CD4-positive, alpha-beta T cell treated with Interleukin-15 for 4 hours (primary cell): ENCODE results near the gene C2orf68.
"Not testable (repeated sequence)": the region's sequence is repeated elsewhere in the genome, so short reads cannot be mapped to it uniquely, and the experiment has no call there.

Experiments used
- DNase-seq: peaks from one replicate; pipeline ENCODE4 v3.0.0-alpha.2; 2020; ENCODE audit warnings: low spot score

Gene C2orf68, protein sequence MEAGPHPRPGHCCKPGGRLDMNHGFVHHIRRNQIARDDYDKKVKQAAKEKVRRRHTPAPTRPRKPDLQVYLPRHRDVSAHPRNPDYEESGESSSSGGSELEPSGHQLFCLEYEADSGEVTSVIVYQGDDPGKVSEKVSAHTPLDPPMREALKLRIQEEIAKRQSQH

GRCh38 chr2:85611705-85612587 is at the start of gene C2orf68:
Gene C2orf68 (minus strand): TSS chr2:85612066. CDS start chr2:85611984, 82 bp downstream.
- DNase-seq: peak; percentile 84

GRCh38 chr2:85661139-85661858 is 49.4 kb upstream of the C2orf68 start:
- no peak for DNase-seq

DNA sequence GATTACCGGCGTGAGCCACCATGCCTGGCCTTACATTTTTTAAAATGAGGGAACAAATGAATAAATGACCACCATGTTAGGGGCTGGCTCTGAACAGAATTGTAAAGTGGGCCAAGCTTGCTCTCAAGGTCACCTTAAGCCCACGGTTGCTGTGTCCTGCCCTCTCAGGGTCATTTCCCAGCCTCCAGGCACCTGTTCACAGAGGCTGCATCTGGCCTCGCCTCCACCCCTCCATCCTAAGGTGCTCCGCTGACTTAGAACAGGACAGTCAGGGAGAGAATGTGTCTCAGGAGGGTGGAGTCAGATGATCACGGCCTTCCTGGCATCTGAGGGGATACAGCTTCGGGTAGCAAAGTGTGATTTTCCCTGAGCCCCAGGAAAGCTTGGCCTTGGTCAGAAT is 48.9 kb upstream of the C2orf68 start:
- DNase-seq: no peak

DNA sequence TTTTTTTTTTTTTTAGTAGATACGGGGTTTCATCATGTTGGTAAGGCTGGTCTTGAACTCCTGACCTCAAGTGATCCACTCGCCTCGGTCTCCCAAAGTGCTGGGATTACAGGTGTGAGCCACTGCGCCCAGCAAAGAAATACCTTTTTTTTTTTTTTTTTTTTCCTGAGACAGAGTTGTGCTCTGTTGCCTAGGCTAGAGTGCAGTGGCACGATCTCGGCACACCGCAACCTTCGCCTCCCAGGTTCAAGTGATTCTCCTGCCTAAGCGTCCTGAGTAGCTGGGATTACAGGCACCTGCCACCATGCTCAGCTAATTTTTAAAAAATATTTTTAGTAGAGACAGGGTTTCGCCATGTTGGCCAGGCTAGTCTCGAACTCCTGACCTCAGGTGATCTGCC is 48.4 kb upstream of the C2orf68 start:
- DNase-seq: not testable (repeated sequence)

GRCh38 chr2:85659324-85659981 is 47.6 kb upstream of the C2orf68 start:
- DNase-seq: no peak

- not testable (repeated sequence) for DNase-seq
Observed at GRCh38 chr2:85657399-85657798, 45.5 kb upstream of the C2orf68 start.

DNA sequence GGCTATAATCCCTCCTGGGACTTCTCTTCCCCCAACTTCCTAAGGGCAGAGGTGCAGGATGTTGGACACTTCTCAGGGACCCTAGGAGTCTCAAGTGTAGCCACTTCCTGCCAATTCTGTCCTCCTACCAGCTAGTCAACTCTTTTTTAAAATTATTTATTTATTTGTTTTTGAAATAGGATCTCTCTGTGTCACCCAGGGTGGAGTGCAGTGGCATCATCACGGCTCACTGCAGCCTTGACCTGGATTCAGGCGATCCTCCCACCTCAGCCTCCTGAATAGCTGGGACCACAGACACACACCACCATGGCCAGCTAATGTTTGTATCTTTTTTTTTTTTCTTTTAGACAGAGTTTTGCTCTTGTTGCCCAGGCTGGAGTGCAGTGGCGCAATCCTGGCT is 44.6 kb upstream of the C2orf68 start:
- no peak for DNase-seq

- DNase-seq: no peak
Observed at GRCh38 chr2:85655961-85656417, 44.1 kb upstream of the C2orf68 start.

DNA sequence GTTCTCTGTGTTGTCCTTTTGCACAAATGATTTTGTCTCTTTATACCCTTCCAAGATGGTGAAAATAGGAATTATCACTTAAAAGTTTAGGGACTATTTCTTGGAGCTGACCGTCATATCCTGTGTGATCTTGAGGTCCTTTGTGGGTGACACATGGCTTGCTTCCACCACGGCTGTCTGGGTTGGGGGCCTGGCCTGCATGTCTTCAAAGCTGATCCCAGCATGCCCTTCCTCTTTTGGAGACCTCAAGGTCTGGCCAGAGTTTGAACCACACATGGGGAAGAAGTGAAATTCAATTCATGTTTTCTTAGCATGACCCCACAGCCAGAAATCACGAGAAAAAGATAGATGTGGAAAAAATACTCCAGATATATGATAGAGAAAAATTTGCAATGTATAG is 42.1 kb upstream of the C2orf68 start:
- no peak for DNase-seq

DNA sequence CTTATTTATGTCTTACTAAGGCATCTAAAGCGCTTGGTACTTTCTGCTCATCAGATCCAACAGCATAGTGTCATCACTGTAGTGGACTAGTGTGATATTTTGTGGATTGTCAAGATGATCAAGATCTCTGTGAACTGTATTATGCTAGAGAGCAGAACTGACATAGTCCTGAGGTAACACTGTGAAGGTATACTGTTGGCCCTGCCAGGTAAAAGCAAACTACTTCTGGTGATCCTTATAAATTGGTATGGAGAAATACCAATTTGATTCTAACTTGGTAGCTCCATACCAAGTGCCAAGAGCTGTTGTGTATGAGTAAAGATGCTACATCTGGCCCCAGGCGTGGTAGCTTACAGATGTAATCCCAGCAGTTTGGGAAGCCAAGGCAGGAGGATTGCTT is 40.2 kb upstream of the C2orf68 start:
- DNase-seq: no peak

- no peak for DNase-seq
Observed at GRCh38 chr2:85651097-85651496, 39.2 kb upstream of the C2orf68 start.

DNA sequence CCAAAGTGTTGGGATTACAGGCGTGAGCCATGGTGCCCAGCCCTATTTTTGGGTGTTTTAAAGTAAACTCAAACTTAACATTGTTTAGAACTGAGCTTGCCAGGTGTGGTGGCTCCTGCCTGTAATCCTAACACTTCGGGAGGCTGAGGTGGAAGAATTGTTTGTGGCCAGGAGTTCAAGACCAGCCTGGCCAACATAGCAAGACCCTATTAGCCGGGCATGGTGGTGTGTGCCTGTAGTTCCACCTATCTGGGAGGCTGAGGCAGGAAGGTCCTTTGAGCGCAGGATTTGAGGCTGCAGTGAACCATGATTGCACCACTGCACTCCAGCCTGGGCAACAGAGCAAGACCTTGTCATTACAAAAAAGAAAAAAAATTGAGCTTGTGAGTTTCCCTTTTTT is 38.6 kb upstream of the C2orf68 start:
- no peak for DNase-seq

DNA sequence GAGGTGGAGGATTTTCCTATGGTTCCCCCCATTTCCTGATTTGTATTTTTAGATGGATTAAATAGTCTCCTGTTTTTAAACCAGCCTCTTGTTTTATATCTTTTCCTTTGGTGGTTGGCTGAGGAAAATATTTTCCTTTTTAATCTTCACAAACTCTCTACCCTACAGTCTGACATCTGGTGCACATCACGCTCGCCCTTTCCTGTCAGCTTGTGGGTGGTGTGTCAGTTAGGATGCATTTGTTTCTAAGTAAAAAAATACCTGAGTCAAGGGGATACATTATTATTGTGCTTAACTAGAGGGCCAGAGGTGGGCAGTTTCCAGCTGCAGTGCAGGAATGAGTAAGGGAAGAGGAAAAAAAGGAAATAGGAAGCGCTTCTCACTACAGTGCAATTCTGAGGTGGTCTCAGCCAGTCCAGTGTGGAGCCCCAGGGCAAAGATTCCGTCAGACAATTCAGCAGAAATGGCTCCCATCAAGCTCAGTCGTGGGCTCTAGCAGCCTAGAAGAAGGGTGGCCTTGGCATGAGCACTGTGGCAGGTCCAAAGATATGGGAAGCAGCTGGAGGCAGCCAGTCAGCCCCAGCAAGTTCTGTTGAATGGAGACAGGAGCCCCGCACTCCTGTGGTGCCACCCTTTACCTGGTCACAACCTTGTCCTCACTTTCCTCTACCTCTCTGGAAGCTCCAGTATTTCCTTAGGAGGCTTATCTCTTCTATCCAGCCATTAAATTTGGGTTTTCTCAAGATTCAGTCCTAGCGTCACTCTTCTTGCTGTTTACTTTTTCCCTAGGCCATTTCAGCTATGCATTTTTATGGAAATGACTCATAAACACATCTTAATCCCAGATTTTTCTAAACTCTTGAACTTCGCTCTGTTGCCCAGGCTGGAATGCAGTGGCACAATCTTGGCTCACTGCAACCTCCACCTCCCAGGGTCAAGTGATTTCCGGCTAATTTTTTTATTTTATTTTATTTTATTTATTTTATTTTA is 37.6 kb upstream of the C2orf68 start:
- no peak for DNase-seq

DNA sequence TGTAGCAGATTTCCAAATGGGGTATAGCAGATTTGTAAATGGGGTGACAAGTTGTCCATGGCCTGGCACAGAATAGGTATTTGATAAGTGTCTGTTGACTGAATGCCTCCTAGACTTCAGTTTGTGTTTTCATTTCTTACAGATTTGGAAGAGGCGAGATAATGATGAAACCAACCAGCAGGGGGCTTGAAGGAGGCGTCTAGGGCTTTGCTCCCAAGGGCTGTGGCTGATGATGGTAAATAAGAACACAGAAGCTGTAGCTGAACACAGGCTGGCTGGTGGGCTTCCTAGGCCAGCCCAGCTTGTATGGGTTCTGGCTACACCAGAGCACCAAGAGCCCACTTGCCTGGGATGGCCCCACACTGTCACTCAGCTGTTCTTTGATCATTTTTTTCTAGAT is 36.8 kb upstream of the C2orf68 start:
- no peak for DNase-seq

- DNase-seq: no peak
Observed at GRCh38 chr2:85647823-85648526, 36.1 kb upstream of the C2orf68 start.

DNA sequence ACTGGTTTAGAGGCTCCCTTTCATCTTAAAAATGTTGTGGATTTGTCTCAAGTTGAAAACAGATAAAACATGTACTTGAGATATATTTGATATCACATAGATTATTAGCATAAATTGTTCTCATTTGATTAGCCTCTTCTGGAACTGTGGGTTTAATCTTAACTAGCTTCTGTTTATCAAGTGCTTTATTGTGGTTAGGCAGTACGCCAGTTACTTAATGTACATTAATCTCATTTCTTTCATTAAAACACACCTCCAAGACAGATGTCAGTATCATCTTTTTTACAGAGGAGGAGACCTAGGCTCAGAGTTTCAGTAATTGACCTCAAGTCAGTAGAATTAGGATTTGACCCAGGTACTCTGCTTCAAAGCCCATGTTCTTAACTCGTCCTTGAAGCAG is 34.3 kb upstream of the C2orf68 start:
- no peak for DNase-seq

DNA sequence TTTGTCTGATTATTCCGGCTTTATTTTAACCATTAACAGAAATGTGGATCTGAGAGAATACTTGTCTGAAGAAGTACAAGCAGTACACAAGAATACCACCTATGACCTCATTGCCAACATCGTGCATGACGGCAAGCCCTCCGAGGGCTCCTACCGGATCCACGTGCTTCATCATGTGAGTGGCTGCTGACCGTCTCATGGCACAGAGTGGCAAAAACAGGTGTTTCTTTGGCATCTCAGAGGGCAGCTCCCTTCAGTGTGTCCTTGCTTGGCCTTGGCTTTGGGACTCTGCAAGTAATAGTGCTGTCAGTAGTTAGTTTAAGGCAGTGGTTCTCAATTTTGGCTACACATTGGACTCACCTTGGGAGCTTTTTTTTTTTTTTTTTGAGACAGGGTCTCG is 33.0 kb upstream of the C2orf68 start:
- DNase-seq: no peak

GRCh38 chr2:85642725-85643124 is 30.9 kb upstream of the C2orf68 start:
- DNase-seq: peak; percentile 14

DNA sequence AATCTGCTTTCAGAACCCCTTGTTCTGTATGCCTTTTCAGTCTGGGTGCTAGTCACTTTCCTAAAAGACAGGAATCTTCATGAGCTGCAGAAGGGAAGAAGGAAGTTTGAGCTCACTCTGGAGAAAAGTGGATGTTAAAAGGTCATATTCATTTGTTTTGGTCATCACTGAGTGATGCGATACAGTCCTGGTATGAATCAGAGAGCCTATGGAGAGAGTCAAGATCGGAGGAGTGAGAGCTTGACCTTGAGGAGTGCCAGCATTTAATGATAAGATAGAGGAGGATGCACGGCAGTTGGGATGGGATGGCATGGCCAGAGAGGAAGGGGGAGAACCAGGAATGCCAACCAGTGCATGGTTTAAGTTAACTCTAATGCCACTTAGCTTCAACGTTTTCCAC is 23.8 kb upstream of the C2orf68 start:
- DNase-seq: no peak

DNA sequence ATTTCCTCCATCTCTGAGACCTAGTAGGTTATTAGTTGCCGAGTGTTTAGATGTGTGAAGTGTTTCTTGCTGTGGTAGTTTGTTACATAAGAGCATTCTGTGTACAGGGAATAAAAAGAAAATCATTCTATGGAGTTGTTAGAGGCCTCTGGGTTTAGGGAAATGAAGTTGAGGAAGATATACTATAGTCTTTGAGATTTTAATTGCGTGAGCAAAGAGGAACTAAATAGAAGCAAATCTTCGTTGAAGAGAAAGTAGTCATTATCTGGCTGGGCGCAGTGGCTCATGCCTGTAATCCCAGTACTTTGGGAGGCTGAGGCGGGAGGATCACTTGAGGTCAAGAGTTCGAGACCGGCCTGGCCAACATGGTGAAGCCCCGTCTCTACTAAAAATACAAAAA is 23.1 kb upstream of the C2orf68 start:
- no peak for DNase-seq
